HCT116 (cell line): ENCODE measurements around the gene MCOLN1. TPM values are rescaled to one million over a fixed set of nuclear protein-coding genes. Genes with fewer than 3 reads are reported as not detected.

Source experiments
- ATAC-seq: fragments of 200-7000 bp; cut with Tn5 transposase; 2 replicates; pipeline ENCODE4 v1.9.1; 2020; ENCODE audit warnings: mild to moderate bottlenecking, moderate library complexity
- BruUV-seq: library from RNA; stranded (reverse); fragments of 400-500 nt; replicated peaks from 2 replicates; lab custom pipeline; 2021; lab: Mats Ljungman, UMichigan
- CTCF ChIA-PET: fragments of 300-600 bp; sonication (Branson Sonifier 250); formaldehyde crosslinking; loops from one replicate; lab custom pipeline; 2021; ENCODE audit warnings: antibody characterized with exemption; lab: Charles Lee
- POLR2A ChIA-PET: fragments of 300-600, 350-600 bp; sonication (Branson Sonifier 250); formaldehyde crosslinking; loops from one replicate; lab custom pipeline; 2021; ENCODE audit warnings: antibody characterized with exemption; lab: Charles Lee
- RAD21 ChIA-PET, 2 experiments: fragments of 300-600 bp; sonication (Branson Sonifier 250); formaldehyde crosslinking; loops; one replicate each; lab custom pipeline; 2023; ENCODE audit warnings: low total read pairs in 2 of 2; ENCODE audit not compliant: uncharacterized antibody in 2 of 2, unreplicated experiment in 2 of 2, low non-redundant PET in 1 of 2; lab: Charles Lee
- DNase-seq: peaks from one replicate; pipeline ENCODE4 v3.0.0-alpha.2; 2010; ENCODE audit warnings: low read depth, low spot score
- H2AFZ ChIP-seq: fragments of 200-600 bp; shearing (Covaris generic), sonication (generic); 2 replicates; pipeline ENCODE4 v1.6.1; 2017; ENCODE audit warnings: low read depth, mixed run types, mixed read lengths, antibody characterized with exemption, low read length; ENCODE audit not compliant: poor library complexity, severe bottlenecking
- H3K27ac ChIP-seq: 2 replicates; pipeline ENCODE4 v1.5.1; 2012; ENCODE audit warnings: low read depth, low read length
- H3K27me3 ChIP-seq: fragments of 200-600 bp; sonication (generic); 2 replicates; pipeline ENCODE4 v1.6.1; 2016; ENCODE audit warnings: mixed run types, low read length, mixed read lengths; ENCODE audit not compliant: insufficient read depth
- H3K36me3 ChIP-seq, 2 experiments: fragments of 200-500 bp in 1 of 2; fragments of 200-600 bp in 1 of 2; sonication (Bioruptor generic) in 1 of 2; sonication (generic) in 1 of 2; 2 replicates each; pipeline versions ENCODE4 v1.5.1 to v1.6.1; 2014 to 2016; ENCODE audit warnings: low read length in 2 of 2, inconsistent platforms in 1 of 2, mixed read lengths in 1 of 2, mixed run types in 1 of 2; ENCODE audit not compliant: insufficient read depth in 2 of 2, control insufficient read depth in 1 of 2
- H3K4me1 ChIP-seq, 2 experiments: fragments of 200-600 bp in 1 of 2; sonication (generic) in 1 of 2; 2 replicates each; pipeline versions ENCODE4 v1.5.1 to v1.6.1; 2012 to 2017; ENCODE audit warnings: low read length in 2 of 2, inconsistent platforms in 1 of 2, mild to moderate bottlenecking in 1 of 2, mixed read lengths in 1 of 2, mixed run types in 1 of 2, moderate library complexity in 1 of 2; ENCODE audit not compliant: insufficient read depth in 2 of 2, control insufficient read depth in 1 of 2
- H3K4me2 ChIP-seq: fragments of 200-600 bp; sonication (generic); 2 replicates; pipeline ENCODE4 v1.6.1; 2017; ENCODE audit warnings: mixed run types, low read length, mixed read lengths
- H3K4me3 ChIP-seq, 2 experiments: fragments of 200-600 bp in 1 of 2; sonication (generic) in 1 of 2; replicated peaks in 1 of 2; 2 replicates each; pipeline ENCODE4 v1.5.1; 2011 to 2016; ENCODE audit warnings: low read length in 2 of 2, control low read depth in 1 of 2, low read depth in 1 of 2, mild to moderate bottlenecking in 1 of 2, mixed read lengths in 1 of 2, mixed run types in 1 of 2
- H3K79me2 ChIP-seq: fragments of 200-600 bp; sonication (generic); 2 replicates; pipeline ENCODE4 v1.6.1; 2017; ENCODE audit warnings: mild to moderate bottlenecking, mixed run types, low read length, moderate library complexity, mixed read lengths; ENCODE audit not compliant: insufficient read depth
- H3K9ac ChIP-seq: fragments of 200-600 bp; sonication (generic); 2 replicates; pipeline ENCODE4 v1.6.1; 2016; ENCODE audit warnings: low read length, mixed read lengths
- H3K9me2 ChIP-seq: fragments of 200-600 bp; sonication (generic), shearing (Covaris generic); 2 replicates; pipeline ENCODE4 v1.6.1; 2017; ENCODE audit warnings: mixed run types, mild to moderate bottlenecking, moderate library complexity; ENCODE audit not compliant: insufficient read depth
- H3K9me3 ChIP-seq, 2 experiments: fragments of 200-500 bp in 1 of 2; fragments of 200-600 bp in 1 of 2; sonication (Bioruptor generic) in 1 of 2; sonication (generic) in 1 of 2; 2 replicates each; pipeline ENCODE4 v1.6.1; 2014 to 2017; ENCODE audit warnings: low read length in 2 of 2, mixed read lengths in 2 of 2, inconsistent platforms in 1 of 2, low read depth in 1 of 2, mild to moderate bottlenecking in 1 of 2, mixed run types in 1 of 2, moderate library complexity in 1 of 2; ENCODE audit not compliant: control insufficient read depth in 1 of 2, insufficient read depth in 1 of 2
- H4K20me1 ChIP-seq: fragments of 200-600 bp; sonication (generic), shearing (Covaris generic); 2 replicates; pipeline ENCODE4 v1.6.1; 2017; ENCODE audit warnings: mixed run types, mild to moderate bottlenecking, moderate library complexity; ENCODE audit not compliant: insufficient read depth
- CBX3 ChIP-seq: IDR thresholded peaks from 2 replicates; pipeline ENCODE4 v1.6.1; 2012; ENCODE audit warnings: low read depth
- CEBPB ChIP-seq: IDR thresholded peaks from 2 replicates; pipeline ENCODE4 v1.6.1; 2012; ENCODE audit warnings: low read depth
- EZH2 ChIP-seq: fragments of 200-600 bp; sonication (generic); IDR thresholded peaks from 2 replicates; pipeline ENCODE4 v1.6.1; 2017; ENCODE audit warnings: antibody characterized with exemption, mixed run types
- RAD21 ChIP-seq: IDR thresholded peaks from 2 replicates; pipeline ENCODE4 v1.6.1; 2012; ENCODE audit warnings: low read depth, mild to moderate bottlenecking
- SIN3A ChIP-seq: IDR thresholded peaks from 2 replicates; pipeline ENCODE4 v1.6.1; 2012; ENCODE audit warnings: low read depth
- SP1 ChIP-seq: IDR thresholded peaks from 2 replicates; pipeline ENCODE4 v1.6.1; 2012; ENCODE audit warnings: low read depth
- TCF7L2 ChIP-seq: IDR thresholded peaks from 2 replicates; pipeline ENCODE4 v1.7.0; 2011; ENCODE audit warnings: borderline replicate concordance, inconsistent platforms; ENCODE audit not compliant: insufficient read depth, insufficient read length; ENCODE audit errors: extremely low read depth
- ZBTB33 ChIP-seq: IDR thresholded peaks from 2 replicates; pipeline ENCODE4 v1.6.1; 2011; ENCODE audit warnings: mild to moderate bottlenecking, low read length, moderate library complexity; ENCODE audit not compliant: insufficient replicate concordance; ENCODE audit errors: extremely low read depth
- ZNF274 ChIP-seq: fragments of 200-500 bp; sonication (Bioruptor generic); IDR thresholded peaks from 2 replicates; pipeline ENCODE4 v1.6.1; 2014; ENCODE audit warnings: mild to moderate bottlenecking, low read depth, low read length, inconsistent platforms
- intact Hi-C: fragments of 100-400 bp; cut with micrococcal nuclease; formaldehyde crosslinking; loops from 2 replicates; pipeline ENCODE4 v1.10.0; 2022
- total RNA-seq: library from RNA; stranded (reverse); gene quantifications from one replicate; pipeline ENCODE4 v1.2.1, GENCODE V29; 2021; ENCODE audit not compliant: unreplicated experiment
- TF ChIP-seq, protein P1 (sequence below): IDR thresholded peaks from 2 replicates; pipeline ENCODE4 v1.6.1; 2012

Gene MCOLN1
- total RNA-seq, 1 experiment from 2014 or later: 19.1 TPM

- TF ChIP-seq ZBTB33: no peak
- TF ChIP-seq SIN3A: no peak
- TF ChIP-seq SP1: no peak
- TF ChIP-seq, protein P1, sequence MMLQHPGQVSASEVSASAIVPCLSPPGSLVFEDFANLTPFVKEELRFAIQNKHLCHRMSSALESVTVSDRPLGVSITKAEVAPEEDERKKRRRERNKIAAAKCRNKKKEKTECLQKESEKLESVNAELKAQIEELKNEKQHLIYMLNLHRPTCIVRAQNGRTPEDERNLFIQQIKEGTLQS: no peak
- TF ChIP-seq EZH2: no peak
- TF ChIP-seq CBX3: no peak
- no peak for TF ChIP-seq RAD21
- TF ChIP-seq TCF7L2: no peak
- no peak for TF ChIP-seq ZNF274
- TF ChIP-seq CEBPB: no peak
Measured at GRCh38 chr19:7516878-7517277, 5.5 kb upstream of the MCOLN1 start (continued).

- TF ChIP-seq ZNF274: no peak
- Histone ChIP-seq H3K36me3 (no peaks in the 10 kb centered on the region), H3K27me3 (no peaks in the 10 kb centered on the region), H3K9ac (no peak overlapping the region), H3K79me2 (peaks cover 4% of the 10 kb centered on the region; the same call in 1 of the 2 replicates), H4K20me1 (no peaks in the 10 kb centered on the region), H2AFZ (no peak overlapping the region), H3K4me3 (no peak overlapping the region), H3K4me1 (peaks cover 17 to 33% of the 10 kb centered on the region in 2 experiments), H3K9me3 (no peaks in the 10 kb centered on the region), H3K4me2 (no peak overlapping the region), H3K9me2 (no peaks in the 10 kb centered on the region), H3K27ac (no peak overlapping the region)
- ChIA-PET POLR2A (no interaction called here), RAD21 (no interaction called here), CTCF (no interaction called here)
- no peak for DNase-seq
- ATAC-seq: no peak
- no TSS peak for BruUV-seq
- intact Hi-C loops: no loop called here
Measured at GRCh38 chr19:7519361-7520130, 2.9 kb upstream of the MCOLN1 start.
